ENCODE results near the gene SLC43A2.

DNA sequence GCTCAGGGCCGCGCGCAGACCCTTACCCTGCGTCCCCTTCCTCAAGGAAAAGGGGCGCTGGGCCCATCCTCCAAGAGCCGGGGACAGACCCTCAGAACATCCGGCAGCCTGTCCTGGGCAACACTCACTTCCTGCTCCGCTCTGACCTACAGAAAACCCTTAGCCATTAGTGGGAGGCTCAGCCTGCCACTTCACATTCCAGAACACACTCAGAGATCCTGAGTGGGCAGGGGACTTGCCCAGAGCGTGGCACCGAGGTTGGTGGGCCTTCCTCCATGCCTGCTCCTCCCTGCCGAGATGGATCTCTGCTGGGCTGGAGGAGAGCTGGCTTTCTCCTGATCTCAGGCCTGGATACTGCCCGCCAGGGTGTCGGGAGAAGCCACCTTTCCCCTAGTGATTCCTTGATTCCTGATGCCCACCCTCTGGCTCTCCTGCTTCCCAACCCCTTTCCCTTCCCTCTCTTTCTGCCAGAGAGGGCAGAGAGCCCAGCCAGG is 15.4 kb upstream of the SLC43A2 start:
- TF ChIP-seq, protein P1, sequence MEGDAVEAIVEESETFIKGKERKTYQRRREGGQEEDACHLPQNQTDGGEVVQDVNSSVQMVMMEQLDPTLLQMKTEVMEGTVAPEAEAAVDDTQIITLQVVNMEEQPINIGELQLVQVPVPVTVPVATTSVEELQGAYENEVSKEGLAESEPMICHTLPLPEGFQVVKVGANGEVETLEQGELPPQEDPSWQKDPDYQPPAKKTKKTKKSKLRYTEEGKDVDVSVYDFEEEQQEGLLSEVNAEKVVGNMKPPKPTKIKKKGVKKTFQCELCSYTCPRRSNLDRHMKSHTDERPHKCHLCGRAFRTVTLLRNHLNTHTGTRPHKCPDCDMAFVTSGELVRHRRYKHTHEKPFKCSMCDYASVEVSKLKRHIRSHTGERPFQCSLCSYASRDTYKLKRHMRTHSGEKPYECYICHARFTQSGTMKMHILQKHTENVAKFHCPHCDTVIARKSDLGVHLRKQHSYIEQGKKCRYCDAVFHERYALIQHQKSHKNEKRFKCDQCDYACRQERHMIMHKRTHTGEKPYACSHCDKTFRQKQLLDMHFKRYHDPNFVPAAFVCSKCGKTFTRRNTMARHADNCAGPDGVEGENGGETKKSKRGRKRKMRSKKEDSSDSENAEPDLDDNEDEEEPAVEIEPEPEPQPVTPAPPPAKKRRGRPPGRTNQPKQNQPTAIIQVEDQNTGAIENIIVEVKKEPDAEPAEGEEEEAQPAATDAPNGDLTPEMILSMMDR (IDR thresholded peaks at IDR 0.05 in 8 of 11, conservative IDR thresholded peaks at IDR 0.05 in 3 of 11): no peak
- no peak for TF ChIP-seq POLR2A (IDR thresholded peaks at IDR 0.05)

Data from spleen (tissue), 7 donors.